Measurements from ENCODE around the gene RAD51B.

The RAD51B gene

DNA sequence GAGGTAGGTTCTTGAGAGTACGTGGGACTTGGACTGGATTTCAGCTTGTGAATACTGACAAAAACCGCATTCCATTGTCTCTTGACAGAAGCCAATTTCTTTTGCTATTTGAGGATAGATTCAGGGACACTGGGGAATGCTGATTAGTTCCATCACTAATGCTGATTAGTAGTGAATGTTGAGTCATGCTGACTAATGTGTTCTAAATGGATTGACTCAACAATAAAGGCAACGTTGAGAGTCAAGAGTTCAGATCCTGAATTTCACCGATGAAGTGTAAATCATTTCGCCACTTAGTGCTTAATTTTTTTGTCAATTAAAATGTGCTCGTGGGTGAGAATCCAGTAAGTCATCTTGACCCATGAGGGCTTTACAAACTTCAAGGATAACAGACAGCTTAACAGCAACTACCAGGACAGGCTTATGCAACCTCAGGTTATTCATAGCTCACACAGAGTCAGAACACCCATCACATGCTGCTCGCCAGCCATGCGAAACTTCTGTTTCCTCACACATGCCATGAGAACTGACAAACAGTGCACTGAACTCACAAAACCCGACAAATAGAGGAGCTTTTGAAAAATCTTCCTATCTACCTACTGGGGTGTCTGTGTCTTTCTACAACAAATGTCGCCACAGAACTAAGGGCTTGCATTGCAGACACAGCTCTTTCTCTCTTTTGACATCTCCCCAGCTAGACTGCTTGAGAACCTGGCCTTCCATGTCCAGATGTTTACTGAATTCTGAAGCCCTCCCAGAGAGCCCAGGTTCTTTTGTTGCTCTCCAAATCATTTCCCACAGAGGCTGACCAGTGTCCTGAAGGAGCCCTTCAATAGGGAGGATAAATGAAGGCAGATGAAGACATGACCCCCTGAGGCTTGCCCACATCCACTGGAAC lies 656.9 kb downstream of the RAD51B start:
- Histone ChIP-seq H3K9me3 (ENCODE audit: control insufficient read depth in 5 of 5, low read length in 5 of 5) (no peaks in the 10 kb centered on the region), H3K27ac (ENCODE audit: low read depth, low read length) (peak overlapping the region; percentile 61), H3K9ac (ENCODE audit: low read length in 5 of 5) (no peak overlapping the region), H3K4me1 (ENCODE audit: control insufficient read depth in 5 of 5, insufficient read depth in 5 of 5, low read length in 5 of 5) (peaks cover 6 to 29% (median 19%) of the 10 kb centered on the region in 5 donors), H3K4me3 (ENCODE audit: low read depth in 1 of 5, low read length in 5 of 5) (no peak overlapping the region), H3K36me3 (ENCODE audit: control insufficient read depth in 5 of 5, insufficient read depth in 5 of 5, low read length in 5 of 5) (no peaks in the 10 kb centered on the region), H3K27me3 (ENCODE audit: control insufficient read depth in 5 of 5, insufficient read depth in 4 of 5, low read length in 5 of 5) (no peaks in the 10 kb centered on the region)

DNA sequence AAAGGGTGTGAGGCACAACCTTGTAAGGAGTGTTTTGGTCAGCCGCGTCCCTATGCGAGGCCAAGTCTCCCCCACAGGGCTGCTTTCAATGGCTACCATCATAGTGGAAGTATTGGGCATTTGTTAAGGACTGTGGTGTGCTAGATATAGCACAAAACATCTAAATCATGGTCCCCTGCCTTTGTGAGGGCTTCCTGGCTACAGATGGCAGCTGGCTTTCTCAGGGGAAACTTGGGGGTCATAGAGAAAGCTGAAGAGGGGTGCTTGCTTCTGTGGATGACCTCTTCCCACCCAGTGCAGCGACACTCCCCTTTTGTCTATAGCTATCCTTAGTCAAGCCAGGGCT lies 657.5 kb downstream of the RAD51B start:
- Histone ChIP-seq H3K9ac (ENCODE audit: low read length in 5 of 5) (no peak overlapping the region), H3K27me3 (ENCODE audit: control insufficient read depth in 5 of 5, insufficient read depth in 4 of 5, low read length in 5 of 5) (no peaks in the 10 kb centered on the region), H3K27ac (ENCODE audit: low read depth, low read length) (peak overlapping the region; percentile 61), H3K9me3 (ENCODE audit: control insufficient read depth in 5 of 5, low read length in 5 of 5) (no peaks in the 10 kb centered on the region), H3K4me3 (ENCODE audit: low read depth in 1 of 5, low read length in 5 of 5) (no peak overlapping the region), H3K4me1 (ENCODE audit: control insufficient read depth in 5 of 5, insufficient read depth in 5 of 5, low read length in 5 of 5) (peaks cover 6 to 24% (median 19%) of the 10 kb centered on the region in 5 donors), H3K36me3 (ENCODE audit: control insufficient read depth in 5 of 5, insufficient read depth in 5 of 5, low read length in 5 of 5) (no peaks in the 10 kb centered on the region)

DNA sequence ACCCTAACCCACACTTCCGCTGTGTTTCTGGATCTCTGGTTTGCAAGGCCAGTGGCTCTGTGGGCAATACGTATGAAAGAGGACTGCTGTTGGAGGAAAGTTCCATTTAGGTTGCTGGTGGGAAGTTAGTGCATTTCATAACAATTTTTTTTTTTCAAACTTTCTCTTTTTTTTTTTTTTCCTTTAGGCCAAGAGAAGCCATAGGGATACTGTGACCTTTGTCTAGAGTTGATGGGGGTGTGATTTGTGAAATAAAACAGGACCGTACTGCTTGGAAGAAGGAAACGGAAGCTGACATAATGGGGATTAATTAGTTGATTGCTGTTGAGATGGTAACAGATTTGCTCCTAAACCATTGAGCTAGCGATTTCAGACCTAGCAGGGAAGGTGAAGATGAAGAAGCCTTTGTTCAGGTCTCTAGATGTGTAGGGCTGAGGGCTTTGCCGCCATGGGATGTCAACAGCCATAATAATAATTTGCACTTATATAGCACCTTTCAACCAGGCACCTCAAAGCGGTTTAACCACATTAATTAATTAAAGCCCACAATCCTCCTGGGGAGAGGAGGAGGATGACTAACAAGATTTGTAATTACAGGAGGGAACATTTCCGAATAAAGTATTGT lies 658.0 kb downstream of the RAD51B start:
- Histone ChIP-seq H3K27me3 (ENCODE audit: control insufficient read depth in 5 of 5, insufficient read depth in 4 of 5, low read length in 5 of 5) (no peaks in the 10 kb centered on the region), H3K27ac (ENCODE audit: low read depth, low read length) (peak overlapping the region; percentile 61), H3K4me1 (ENCODE audit: control insufficient read depth in 5 of 5, insufficient read depth in 5 of 5, low read length in 5 of 5) (peaks cover 6 to 23% (median 19%) of the 10 kb centered on the region in 5 donors), H3K9me3 (ENCODE audit: control insufficient read depth in 5 of 5, low read length in 5 of 5) (no peaks in the 10 kb centered on the region), H3K4me3 (ENCODE audit: low read depth in 1 of 5, low read length in 5 of 5) (no peak overlapping the region), H3K9ac (ENCODE audit: low read length in 5 of 5) (no peak overlapping the region), H3K36me3 (ENCODE audit: control insufficient read depth in 5 of 5, insufficient read depth in 5 of 5, low read length in 5 of 5) (no peaks in the 10 kb centered on the region)

DNA sequence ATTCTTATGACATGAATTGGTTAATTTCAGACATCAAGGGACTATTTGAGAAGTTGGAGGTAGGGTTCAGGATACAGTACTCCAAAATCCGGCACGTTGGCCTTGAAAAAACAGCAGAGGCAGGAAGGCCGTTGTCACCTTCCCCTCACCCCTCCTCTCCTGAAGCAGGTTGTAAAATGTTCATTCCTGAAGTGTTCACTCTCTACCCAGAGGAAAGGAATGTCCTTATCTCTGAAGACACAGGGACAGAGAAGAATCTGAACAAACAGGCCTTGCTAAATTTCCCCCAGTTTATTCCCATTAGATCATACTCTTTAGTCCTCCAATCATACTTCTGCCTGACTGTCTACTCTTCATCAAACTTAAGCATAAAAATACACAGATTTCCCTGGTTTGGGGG lies 659.7 kb downstream of the RAD51B start:
- Histone ChIP-seq H3K4me1 (ENCODE audit: control insufficient read depth in 5 of 5, insufficient read depth in 5 of 5, low read length in 5 of 5) (peaks cover 6 to 33% (median 19%) of the 10 kb centered on the region in 5 donors), H3K36me3 (ENCODE audit: control insufficient read depth in 5 of 5, insufficient read depth in 5 of 5, low read length in 5 of 5) (no peaks in the 10 kb centered on the region), H3K9ac (ENCODE audit: low read length in 5 of 5) (no peak overlapping the region), H3K27ac (ENCODE audit: low read depth, low read length) (no peak overlapping the region), H3K27me3 (ENCODE audit: control insufficient read depth in 5 of 5, insufficient read depth in 4 of 5, low read length in 5 of 5) (no peaks in the 10 kb centered on the region), H3K9me3 (ENCODE audit: control insufficient read depth in 5 of 5, low read length in 5 of 5) (no peaks in the 10 kb centered on the region), H3K4me3 (ENCODE audit: low read depth in 1 of 5, low read length in 5 of 5) (no peak overlapping the region)

DNA sequence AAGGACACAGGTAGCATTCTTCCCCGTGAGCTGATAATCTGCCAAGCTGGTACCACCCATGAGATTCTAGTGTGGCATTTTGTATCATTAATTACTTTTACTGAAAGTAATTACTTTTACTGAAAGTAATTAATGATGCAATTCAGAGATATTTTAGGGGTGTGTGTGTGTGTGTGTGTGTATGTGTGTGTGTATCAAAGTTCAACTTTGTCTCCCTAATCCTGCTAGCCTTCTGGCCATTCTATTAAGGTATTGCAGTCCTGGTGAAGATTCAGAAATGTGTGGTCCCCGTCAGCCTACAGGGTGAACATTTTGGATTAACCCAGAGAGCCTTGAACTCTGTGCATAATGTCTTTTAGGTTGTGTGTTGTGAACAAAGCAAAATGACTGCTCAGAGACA lies 662.4 kb downstream of the RAD51B start:
- H3K27me3 ChIP-seq (ENCODE audit: control insufficient read depth in 5 of 5, insufficient read depth in 4 of 5, low read length in 5 of 5): no peaks in the 10 kb centered on the region
- no peaks in the 10 kb centered on the region for H3K36me3 ChIP-seq (ENCODE audit: control insufficient read depth in 5 of 5, insufficient read depth in 5 of 5, low read length in 5 of 5)
- no peak overlapping the region for H3K9ac ChIP-seq (ENCODE audit: low read length in 5 of 5)
- H3K4me3 ChIP-seq (ENCODE audit: low read depth in 1 of 5, low read length in 5 of 5): no peak overlapping the region
- H3K4me1 ChIP-seq (ENCODE audit: control insufficient read depth in 5 of 5, insufficient read depth in 5 of 5, low read length in 5 of 5): peaks cover under 1 to 23% (median 10%) of the 10 kb centered on the region in 5 donors
- H3K27ac ChIP-seq (ENCODE audit: low read depth, low read length): no peak overlapping the region
- H3K9me3 ChIP-seq (ENCODE audit: control insufficient read depth in 5 of 5, low read length in 5 of 5): no peaks in the 10 kb centered on the region

DNA sequence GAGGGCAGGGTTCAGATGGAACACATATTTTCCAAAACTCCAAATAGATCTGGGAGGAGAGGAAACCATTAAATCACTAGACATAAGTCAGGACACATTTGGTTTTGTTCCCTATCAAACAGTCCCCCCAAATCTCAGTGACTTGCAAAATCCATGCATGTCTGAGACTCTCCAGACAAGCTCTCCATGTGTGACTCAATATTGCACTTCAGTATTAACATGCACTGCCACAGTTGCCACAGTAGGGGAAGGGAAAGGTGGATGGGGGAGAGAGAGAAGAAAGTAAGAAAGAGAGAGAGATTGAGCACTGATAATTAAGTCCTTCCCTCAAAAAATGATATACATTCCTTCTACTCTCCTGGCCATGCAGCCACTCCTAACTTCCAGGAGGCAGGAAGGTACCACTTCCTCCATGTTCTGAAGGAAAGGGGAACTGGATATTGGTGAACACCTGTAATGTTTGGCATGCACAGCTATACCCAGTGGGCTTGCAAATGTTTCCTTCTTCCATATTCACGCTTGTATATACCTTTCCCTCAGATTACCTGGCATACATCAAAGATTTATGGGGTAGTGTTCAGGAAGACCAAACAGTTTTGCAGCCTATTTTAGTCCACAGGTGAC lies 663.3 kb downstream of the RAD51B start:
- H3K36me3 ChIP-seq (ENCODE audit: control insufficient read depth in 5 of 5, insufficient read depth in 5 of 5, low read length in 5 of 5): no peaks in the 10 kb centered on the region
- H3K27me3 ChIP-seq (ENCODE audit: control insufficient read depth in 5 of 5, insufficient read depth in 4 of 5, low read length in 5 of 5): no peaks in the 10 kb centered on the region
- no peaks in the 10 kb centered on the region for H3K9me3 ChIP-seq (ENCODE audit: control insufficient read depth in 5 of 5, low read length in 5 of 5)
- peaks cover 0 to 14% (median 1%) of the 10 kb centered on the region in 5 donors for H3K4me1 ChIP-seq (ENCODE audit: control insufficient read depth in 5 of 5, insufficient read depth in 5 of 5, low read length in 5 of 5)
- no peak overlapping the region for H3K9ac ChIP-seq (ENCODE audit: low read length in 5 of 5)
- H3K4me3 ChIP-seq (ENCODE audit: low read depth in 1 of 5, low read length in 5 of 5): no peak overlapping the region
- H3K27ac ChIP-seq (ENCODE audit: low read depth, low read length): no peak overlapping the region

DNA sequence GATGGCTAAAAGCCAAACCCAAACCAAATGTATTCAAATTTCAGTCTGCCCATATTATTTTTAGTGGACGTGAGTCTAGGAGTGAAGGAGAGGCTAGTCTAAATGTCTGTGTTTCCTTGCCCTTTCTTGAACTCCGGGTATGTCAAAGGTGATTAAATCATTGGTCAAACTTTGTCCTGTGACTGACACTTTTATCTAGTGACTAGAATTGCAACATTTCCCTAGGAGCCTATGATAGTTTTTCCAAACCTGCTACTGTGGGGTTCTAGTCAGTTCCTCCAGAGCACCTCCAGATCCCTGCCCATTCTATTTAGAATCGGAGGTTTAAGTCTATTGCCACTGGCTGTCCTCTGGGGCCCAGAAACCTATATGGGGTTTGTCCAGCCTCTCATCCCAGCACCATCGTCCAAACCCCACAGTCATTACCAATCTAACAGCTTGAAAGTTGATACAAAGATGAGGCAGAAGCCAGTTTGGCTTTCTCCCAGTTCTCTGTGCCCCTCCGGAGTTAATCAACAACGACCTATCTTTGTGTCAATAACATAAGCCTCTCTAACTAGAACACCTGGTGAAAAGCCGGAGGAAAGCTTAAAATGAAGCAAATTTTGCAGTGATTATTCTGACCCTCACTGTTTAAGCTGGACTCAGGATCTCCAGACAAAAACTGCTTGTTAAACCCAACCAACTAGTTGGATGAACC lies 666.6 kb downstream of the RAD51B start:
- Histone ChIP-seq H3K4me1 (ENCODE audit: control insufficient read depth in 5 of 5, insufficient read depth in 5 of 5, low read length in 5 of 5) (peaks cover 0 to 12% (median 0%) of the 10 kb centered on the region in 5 donors), H3K27me3 (ENCODE audit: control insufficient read depth in 5 of 5, insufficient read depth in 4 of 5, low read length in 5 of 5) (no peaks in the 10 kb centered on the region), H3K27ac (ENCODE audit: low read depth, low read length) (no peak overlapping the region), H3K36me3 (ENCODE audit: control insufficient read depth in 5 of 5, insufficient read depth in 5 of 5, low read length in 5 of 5) (no peaks in the 10 kb centered on the region), H3K4me3 (ENCODE audit: low read depth in 1 of 5, low read length in 5 of 5) (no peak overlapping the region), H3K9me3 (ENCODE audit: control insufficient read depth in 5 of 5, low read length in 5 of 5) (no peaks in the 10 kb centered on the region), H3K9ac (ENCODE audit: low read length in 5 of 5) (no peak overlapping the region)

DNA sequence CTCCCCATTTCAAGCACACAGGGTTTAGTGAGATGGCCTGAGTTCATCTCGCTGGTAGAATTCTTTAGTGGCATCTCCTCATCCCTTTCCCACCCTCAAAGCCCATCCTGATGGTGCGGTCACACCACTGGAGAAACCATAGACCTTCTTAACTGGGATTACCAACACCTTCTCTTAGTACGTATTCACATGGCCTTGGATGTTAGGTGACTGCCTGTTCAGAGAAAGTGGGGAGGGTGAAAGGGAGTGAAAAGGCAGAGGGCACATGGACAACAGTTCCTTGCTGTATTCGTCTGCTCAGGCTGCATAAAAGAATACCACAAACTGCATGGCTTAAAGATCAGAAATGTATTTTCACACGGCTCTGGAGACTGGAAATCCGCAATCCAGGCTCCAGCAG lies 667.2 kb downstream of the RAD51B start:
- H3K36me3 ChIP-seq (ENCODE audit: control insufficient read depth in 5 of 5, insufficient read depth in 5 of 5, low read length in 5 of 5): no peaks in the 10 kb centered on the region
- no peak overlapping the region for H3K27ac ChIP-seq (ENCODE audit: low read depth, low read length)
- H3K4me1 ChIP-seq (ENCODE audit: control insufficient read depth in 5 of 5, insufficient read depth in 5 of 5, low read length in 5 of 5): peaks cover 0 to 12% (median 0%) of the 10 kb centered on the region in 5 donors
- no peak overlapping the region for H3K4me3 ChIP-seq (ENCODE audit: low read depth in 1 of 5, low read length in 5 of 5)
- no peaks in the 10 kb centered on the region for H3K27me3 ChIP-seq (ENCODE audit: control insufficient read depth in 5 of 5, insufficient read depth in 4 of 5, low read length in 5 of 5)
- no peaks in the 10 kb centered on the region for H3K9me3 ChIP-seq (ENCODE audit: control insufficient read depth in 5 of 5, low read length in 5 of 5)
- no peak overlapping the region for H3K9ac ChIP-seq (ENCODE audit: low read length in 5 of 5)

DNA sequence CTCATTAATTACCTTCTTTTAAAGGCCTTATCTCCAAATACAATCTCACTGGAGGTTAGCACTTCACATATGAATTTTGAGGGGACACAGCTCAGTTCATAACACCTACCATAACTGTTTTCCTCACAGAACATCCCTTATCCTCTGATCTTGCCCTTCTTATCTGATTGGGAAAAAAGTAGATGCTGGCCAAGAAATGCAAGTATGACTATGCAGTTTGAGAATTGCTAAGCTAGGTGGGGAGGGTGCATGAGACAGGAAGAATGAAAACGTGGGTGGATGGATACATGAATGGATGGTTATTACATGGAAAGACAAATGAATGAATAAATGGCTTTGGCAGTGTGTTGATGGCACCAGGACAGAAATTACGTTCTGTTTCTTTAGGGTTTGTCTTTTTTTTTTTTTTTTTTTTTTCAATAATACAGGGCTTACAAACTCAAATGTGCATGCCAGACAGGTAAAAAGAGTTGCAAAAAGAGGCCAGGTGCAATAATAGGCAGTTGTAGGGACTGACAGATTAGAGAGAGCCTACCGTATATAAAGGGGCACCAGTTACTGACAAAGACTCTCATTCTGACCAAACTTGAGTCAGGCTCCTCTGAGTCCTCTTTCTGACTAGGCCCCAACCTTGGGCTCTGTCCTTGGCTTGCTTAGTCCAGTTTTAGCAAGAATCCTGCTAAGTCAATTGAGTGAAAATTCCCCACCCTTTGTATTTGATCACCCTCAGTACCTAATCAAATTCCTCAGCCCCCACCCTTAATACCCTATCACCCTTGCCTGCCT lies 668.4 kb downstream of the RAD51B start:
- no peaks in the 10 kb centered on the region for H3K9me3 ChIP-seq (ENCODE audit: control insufficient read depth in 5 of 5, low read length in 5 of 5)
- H3K27me3 ChIP-seq (ENCODE audit: control insufficient read depth in 5 of 5, insufficient read depth in 4 of 5, low read length in 5 of 5): no peaks in the 10 kb centered on the region
- peaks cover 0 to 8% (median 0%) of the 10 kb centered on the region in 5 donors for H3K4me1 ChIP-seq (ENCODE audit: control insufficient read depth in 5 of 5, insufficient read depth in 5 of 5, low read length in 5 of 5)
- H3K9ac ChIP-seq (ENCODE audit: low read length in 5 of 5): no peak overlapping the region
- no peak overlapping the region for H3K27ac ChIP-seq (ENCODE audit: low read depth, low read length)
- H3K36me3 ChIP-seq (ENCODE audit: control insufficient read depth in 5 of 5, insufficient read depth in 5 of 5, low read length in 5 of 5): no peaks in the 10 kb centered on the region
- H3K4me3 ChIP-seq (ENCODE audit: low read depth in 1 of 5, low read length in 5 of 5): no peak overlapping the region
